Measurements from ENCODE around the gene HAAO.

GRCh38 chr2:42810971-42811811 is 18.8 kb upstream of the HAAO start:
- no peak for TF ChIP-seq CTCF (IDR thresholded peaks at IDR 0.05)
- TF ChIP-seq POLR2A (IDR thresholded peaks at IDR 0.05) = peak; percentile 58

Data from ovary (tissue), 3 donors.